ENCODE results near the gene AGPAT3. TPM values are rescaled to one million over a fixed set of nuclear protein-coding genes. Genes with fewer than 3 reads are reported as not detected.

Gene AGPAT3
- total and polyA plus RNA-seq, 2 donors (not counting 3 experiments of a cell fraction or from before 2014, with no cell fraction given), result 39.9 to 76.7 TPM

GRCh38 chr21:43900690-43901089 lies 35.7 kb downstream of the AGPAT3 start:
- Histone ChIP-seq H3K27me3 (ENCODE audit: control insufficient read depth in 2 of 2, insufficient read depth in 2 of 2, low read length in 2 of 2) (no peaks in the 10 kb centered on the region), H3K36me3 (ENCODE audit: control insufficient read depth in 2 of 2, extremely low read depth in 1 of 2, insufficient read depth in 2 of 2, low read length in 2 of 2) (no peaks in the 10 kb centered on the region), H3K4me3 (replicated peaks in 1 of 3; ENCODE audit: insufficient read depth in 1 of 3, low read depth in 1 of 3, low read length in 3 of 3) (no peak overlapping the region), H3K9me3 (replicated peaks; ENCODE audit: control insufficient read depth, insufficient read depth, low read length) (no peaks in the 10 kb centered on the region), H3K27ac (ENCODE audit: insufficient read depth, low read depth, low read length) (no peak overlapping the region), H3K9me1 (replicated peaks; ENCODE audit: control insufficient read depth, extremely low read depth, insufficient read depth, low read length) (no peaks in the 10 kb centered on the region), H2AFZ (ENCODE audit: low read depth, low read length) (no peak overlapping the region), H3K4me1 (ENCODE audit: control insufficient read depth, extremely low read depth, insufficient read depth, low read length) (peaks cover 7% of the 10 kb centered on the region), H3K9ac (replicated peaks; ENCODE audit: extremely low read depth, insufficient read depth, low read length) (no peak overlapping the region), H3K4me2 (ENCODE audit: insufficient read depth, low read length) (no peak overlapping the region), H3K79me2 (ENCODE audit: control insufficient read depth, insufficient read depth, low read length) (peaks cover 34% of the 10 kb centered on the region), H4K20me1 (replicated peaks; ENCODE audit: control insufficient read depth, extremely low read depth, insufficient read depth, low read length) (no peaks in the 10 kb centered on the region)
- no peak for DNase-seq (ENCODE audit: low read depth, low spot score)
- CTCF ChIA-PET, result interaction anchor here (1.0 to 1.2 kb wide), 2 partner anchors 17 to 35 kb away, joined by 3 to 4 read pairs; no protein-coding TSS in a partner anchor
- FAIRE-seq, result no peak
- POLR2A ChIA-PET, result no interaction called here
- no peak for TF ChIP-seq POLR2A (IDR thresholded peaks at IDR 0.05; ENCODE audit: low read depth, low read length)
- TF ChIP-seq MAX (IDR thresholded peaks at IDR 0.05; ENCODE audit: insufficient read depth, insufficient read length), result no peak
- no peak for TF ChIP-seq GATA2 (IDR thresholded peaks at IDR 0.05; ENCODE audit: insufficient read depth, insufficient read length, low read depth, low read length)
- TF ChIP-seq FOS (IDR thresholded peaks at IDR 0.05; ENCODE audit: borderline replicate concordance, insufficient read depth, low read length), result no peak
- TF ChIP-seq MYC (IDR thresholded peaks at IDR 0.05; ENCODE audit: low read depth, low read length), result no peak
- no peak for TF ChIP-seq JUN (IDR thresholded peaks at IDR 0.05; ENCODE audit: borderline replicate concordance, insufficient read depth, insufficient read length, low read depth)
- no peak for TF ChIP-seq CTCF (IDR thresholded peaks at IDR 0.05; ENCODE audit: extremely low read depth in 1 of 2, insufficient read depth in 1 of 2, low read depth in 1 of 2, low read length in 2 of 2)
- TF ChIP-seq POLR2AphosphoS5 (IDR thresholded peaks at IDR 0.05; ENCODE audit: insufficient read depth, low read depth, low read length), result no peak
- no peak for TF ChIP-seq EZH2 (IDR thresholded peaks at IDR 0.05; ENCODE audit: borderline replicate concordance, low read depth, low read length, severe bottlenecking)
- no TSS peak for BruUV-seq (replicated peaks)
- intact Hi-C loops (cut with micrococcal nuclease) (no loop called here), dilution Hi-C loops (cut with MboI; ENCODE audit: extremely low pct_ligation_motif_present, low sequenced_read_pairs) (no loop called here)
